ENCODE results near the gene TXNDC15. TPM values are rescaled to one million over a fixed set of nuclear protein-coding genes. Genes with fewer than 3 reads are reported as not detected.

TXNDC15 gene
- total RNA-seq, 1 experiment from 2014 or later, result 19.5 TPM

DNA sequence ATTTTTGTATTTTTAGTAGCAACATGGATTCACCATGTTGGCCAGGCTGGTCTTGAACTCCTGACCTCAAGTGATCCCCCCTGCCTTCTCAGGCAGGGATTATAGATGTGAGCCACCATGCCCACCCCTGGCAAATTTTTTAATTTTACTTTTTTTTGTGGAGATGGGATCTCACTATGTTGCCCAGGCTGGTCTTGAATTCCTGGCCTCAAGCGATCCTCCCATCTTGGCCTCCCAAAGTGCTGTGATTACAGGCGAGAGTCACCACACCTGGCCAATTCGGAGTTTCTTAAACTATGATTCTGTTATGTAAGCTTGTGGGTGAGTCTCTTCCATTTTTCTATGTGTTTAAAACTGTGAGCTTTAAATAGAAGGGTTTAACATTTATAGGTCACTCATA, 58.3 kb downstream of the TXNDC15 start:
- DNase-seq, result no peak
- TF ChIP-seq EZH2 (IDR thresholded peaks at IDR 0.05; ENCODE audit: low read depth), result no peak
- TF ChIP-seq, protein P1, sequence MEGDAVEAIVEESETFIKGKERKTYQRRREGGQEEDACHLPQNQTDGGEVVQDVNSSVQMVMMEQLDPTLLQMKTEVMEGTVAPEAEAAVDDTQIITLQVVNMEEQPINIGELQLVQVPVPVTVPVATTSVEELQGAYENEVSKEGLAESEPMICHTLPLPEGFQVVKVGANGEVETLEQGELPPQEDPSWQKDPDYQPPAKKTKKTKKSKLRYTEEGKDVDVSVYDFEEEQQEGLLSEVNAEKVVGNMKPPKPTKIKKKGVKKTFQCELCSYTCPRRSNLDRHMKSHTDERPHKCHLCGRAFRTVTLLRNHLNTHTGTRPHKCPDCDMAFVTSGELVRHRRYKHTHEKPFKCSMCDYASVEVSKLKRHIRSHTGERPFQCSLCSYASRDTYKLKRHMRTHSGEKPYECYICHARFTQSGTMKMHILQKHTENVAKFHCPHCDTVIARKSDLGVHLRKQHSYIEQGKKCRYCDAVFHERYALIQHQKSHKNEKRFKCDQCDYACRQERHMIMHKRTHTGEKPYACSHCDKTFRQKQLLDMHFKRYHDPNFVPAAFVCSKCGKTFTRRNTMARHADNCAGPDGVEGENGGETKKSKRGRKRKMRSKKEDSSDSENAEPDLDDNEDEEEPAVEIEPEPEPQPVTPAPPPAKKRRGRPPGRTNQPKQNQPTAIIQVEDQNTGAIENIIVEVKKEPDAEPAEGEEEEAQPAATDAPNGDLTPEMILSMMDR (conservative IDR thresholded peaks at IDR 0.05), result no peak
- CTCF ChIA-PET, result interaction anchor here (0.6 kb wide), 1 partner anchor 16 kb away, joined by 6 read pairs; no protein-coding TSS in a partner anchor
- no peaks in the 10 kb centered on the region for H3K4me1 ChIP-seq (replicated peaks; ENCODE audit: insufficient read depth)
- no TSS peak for BruUV-seq (replicated peaks)
- no peak overlapping the region for H2AFZ ChIP-seq
- intact Hi-C loops (cut with micrococcal nuclease; ENCODE audit: unreplicated experiment), result no loop called here
- H3F3A ChIP-seq (ENCODE audit: insufficient read depth, low read depth), result 0 out of 2 replicates have a peak, but pooled peaks cover 3% of the 10 kb centered on the region
- H3K27ac ChIP-seq, result no peak overlapping the region
- no peaks in the 10 kb centered on the region; the same call in 1 of the 2 replicates for H4K20me1 ChIP-seq (ENCODE audit: insufficient read depth)
- POLR2A ChIA-PET (ENCODE audit: unreplicated experiment), result no interaction called here
- no peaks in the 10 kb centered on the region for H3K79me2 ChIP-seq (ENCODE audit: low read depth)
- H3K27me3 ChIP-seq (ENCODE audit: insufficient read depth, low read depth), result no peaks in the 10 kb centered on the region
- no peaks in the 10 kb centered on the region for H3K9me2 ChIP-seq (ENCODE audit: insufficient read depth)
- no peaks in the 10 kb centered on the region for H3K9me3 ChIP-seq (ENCODE audit: insufficient read depth, low read depth)
- peaks cover 19% of the 10 kb centered on the region; the same call in 1 of the 2 replicates for H3K36me3 ChIP-seq (ENCODE audit: low read depth)
- H3K4me3 ChIP-seq, result no peak overlapping the region
- no peak overlapping the region for H3K4me2 ChIP-seq

DNA sequence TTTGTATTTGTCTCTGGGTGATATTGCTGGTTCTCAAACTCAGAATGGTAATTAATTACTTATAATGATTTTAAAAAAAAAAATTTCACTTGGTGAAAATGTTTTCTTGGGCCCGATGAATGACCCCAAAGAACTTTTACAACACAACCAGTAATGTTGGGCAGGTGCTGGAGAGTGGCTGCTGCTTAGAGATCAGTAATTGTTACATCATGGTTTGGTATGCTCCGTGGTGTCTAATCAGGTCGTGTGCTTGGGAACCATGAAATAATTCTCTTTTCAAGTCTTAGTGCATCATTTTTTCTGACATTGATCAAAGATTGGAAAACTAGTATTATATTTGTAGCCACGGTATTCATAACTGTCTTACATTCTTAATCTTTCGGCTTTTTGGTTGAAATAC, 60.0 kb downstream of the TXNDC15 start:
- ChIA-PET POLR2A (ENCODE audit: unreplicated experiment) (no interaction called here), CTCF (no interaction called here)
- Histone ChIP-seq H3F3A (ENCODE audit: insufficient read depth, low read depth) (0 out of 2 replicates have a peak, but pooled peaks cover 3% of the 10 kb centered on the region), H3K4me1 (replicated peaks; ENCODE audit: insufficient read depth) (no peaks in the 10 kb centered on the region), H4K20me1 (ENCODE audit: insufficient read depth) (no peaks in the 10 kb centered on the region; the same call in 1 of the 2 replicates), H3K9me3 (ENCODE audit: insufficient read depth, low read depth) (no peaks in the 10 kb centered on the region), H3K27me3 (ENCODE audit: insufficient read depth, low read depth) (no peaks in the 10 kb centered on the region), H3K4me3 (no peak overlapping the region), H3K79me2 (ENCODE audit: low read depth) (no peaks in the 10 kb centered on the region), H3K9me2 (ENCODE audit: insufficient read depth) (no peaks in the 10 kb centered on the region), H3K36me3 (ENCODE audit: low read depth) (peaks cover 19% of the 10 kb centered on the region; the same call in 1 of the 2 replicates), H3K4me2 (no peak overlapping the region), H2AFZ (no peak overlapping the region), H3K27ac (no peak overlapping the region)
- intact Hi-C loops (cut with micrococcal nuclease; ENCODE audit: unreplicated experiment), result no loop called here
- no TSS peak for BruUV-seq (replicated peaks)
- TF ChIP-seq EZH2 (IDR thresholded peaks at IDR 0.05; ENCODE audit: low read depth), result no peak
- TF ChIP-seq, protein P1 (conservative IDR thresholded peaks at IDR 0.05), result no peak
- DNase-seq, result no peak

DNA sequence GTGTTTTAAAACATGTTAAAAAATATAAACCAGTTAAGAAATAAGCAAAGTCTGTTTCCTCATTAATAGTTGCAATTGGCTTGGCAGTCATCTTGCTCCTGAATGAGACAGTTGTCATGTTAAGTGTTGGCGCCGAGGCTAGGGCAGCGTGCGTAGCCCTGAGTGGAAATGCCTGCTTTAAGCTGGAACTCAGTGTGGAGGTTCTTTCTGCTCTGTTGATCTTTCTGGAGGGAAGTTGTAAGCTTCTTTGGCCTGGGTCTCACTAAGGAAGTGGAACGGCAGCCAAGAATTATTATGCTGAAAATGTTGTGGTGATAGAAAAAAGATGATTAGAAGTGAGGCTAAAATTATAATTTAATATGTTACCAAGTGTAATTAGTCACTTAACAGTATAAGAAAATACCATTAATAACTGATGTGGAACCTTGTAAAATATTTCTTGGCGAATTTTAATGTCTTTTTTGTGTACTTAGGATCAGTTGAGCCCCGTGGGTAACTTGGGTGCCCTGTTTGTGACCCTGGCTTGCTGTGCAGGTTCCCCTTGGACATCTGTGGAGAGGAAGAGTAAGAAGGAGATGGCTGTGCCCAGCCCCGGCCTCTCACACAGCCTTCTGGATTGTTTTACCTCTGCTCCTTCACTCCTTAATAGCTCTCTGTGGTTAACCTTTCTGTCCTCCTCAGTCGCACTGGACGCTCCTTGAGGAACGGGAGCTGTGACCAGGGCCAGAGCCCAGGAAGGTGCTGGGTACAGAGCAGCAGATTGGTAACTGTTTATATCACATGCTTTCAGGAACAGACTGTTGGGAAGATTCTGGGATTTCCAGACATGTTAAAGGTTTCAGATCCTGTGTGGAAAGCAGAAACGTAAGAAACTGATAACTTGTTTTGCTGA, 61.8 kb downstream of the TXNDC15 start:
- H3K9me3 ChIP-seq (ENCODE audit: insufficient read depth, low read depth), result no peaks in the 10 kb centered on the region
- intact Hi-C loops (cut with micrococcal nuclease; ENCODE audit: unreplicated experiment), result no loop called here
- H3K36me3 ChIP-seq (ENCODE audit: low read depth), result peaks cover 21% of the 10 kb centered on the region; the same call in 1 of the 2 replicates
- no peak overlapping the region for H3K27ac ChIP-seq
- H3K9me2 ChIP-seq (ENCODE audit: insufficient read depth), result no peaks in the 10 kb centered on the region
- no peaks in the 10 kb centered on the region for H3K79me2 ChIP-seq (ENCODE audit: low read depth)
- POLR2A ChIA-PET (ENCODE audit: unreplicated experiment), result no interaction called here
- H3K27me3 ChIP-seq (ENCODE audit: insufficient read depth, low read depth), result no peaks in the 10 kb centered on the region
- H2AFZ ChIP-seq, result no peak overlapping the region
- TF ChIP-seq, protein P1 (conservative IDR thresholded peaks at IDR 0.05), result no peak
- TF ChIP-seq EZH2 (IDR thresholded peaks at IDR 0.05; ENCODE audit: low read depth), result no peak
- H3K4me1 ChIP-seq (replicated peaks; ENCODE audit: insufficient read depth), result no peaks in the 10 kb centered on the region
- H3K4me2 ChIP-seq, result no peak overlapping the region
- BruUV-seq (replicated peaks), result no TSS peak
- no peak for DNase-seq
- CTCF ChIA-PET, result no interaction called here
- no peak overlapping the region for H3K4me3 ChIP-seq
- H3F3A ChIP-seq (ENCODE audit: insufficient read depth, low read depth), result no peaks in the 10 kb centered on the region
- H4K20me1 ChIP-seq (ENCODE audit: insufficient read depth), result no peaks in the 10 kb centered on the region; the same call in 1 of the 2 replicates

Data from PC-9 (cell line).